Subcutaneous adipose tissue (tissue), 4 donors: ENCODE data around the gene TMEFF2. TPM values are rescaled to one million over a fixed set of nuclear protein-coding genes. Genes with fewer than 3 reads are reported as not detected.

Experiments used
- total RNA-seq, 4 donors: library from RNA; depleted of rRNA; stranded (reverse); fragments of >200 nt; gene quantifications; one replicate each; pipeline ENCODE4 v1.1.0, GENCODE V29; 2016
- TF ChIP-seq, protein P1 (sequence below): fragments of 450-650 bp; IDR thresholded peaks from one replicate; pipeline ENCODE4 v1.5.1; 2016; ENCODE audit warnings: low read depth, mild to moderate bottlenecking, control low read depth, antibody characterized with exemption, moderate library complexity

The TMEFF2 gene
- total RNA-seq, 4 donors from 2014 or later, result 0.22 TPM; not detected in 3

DNA sequence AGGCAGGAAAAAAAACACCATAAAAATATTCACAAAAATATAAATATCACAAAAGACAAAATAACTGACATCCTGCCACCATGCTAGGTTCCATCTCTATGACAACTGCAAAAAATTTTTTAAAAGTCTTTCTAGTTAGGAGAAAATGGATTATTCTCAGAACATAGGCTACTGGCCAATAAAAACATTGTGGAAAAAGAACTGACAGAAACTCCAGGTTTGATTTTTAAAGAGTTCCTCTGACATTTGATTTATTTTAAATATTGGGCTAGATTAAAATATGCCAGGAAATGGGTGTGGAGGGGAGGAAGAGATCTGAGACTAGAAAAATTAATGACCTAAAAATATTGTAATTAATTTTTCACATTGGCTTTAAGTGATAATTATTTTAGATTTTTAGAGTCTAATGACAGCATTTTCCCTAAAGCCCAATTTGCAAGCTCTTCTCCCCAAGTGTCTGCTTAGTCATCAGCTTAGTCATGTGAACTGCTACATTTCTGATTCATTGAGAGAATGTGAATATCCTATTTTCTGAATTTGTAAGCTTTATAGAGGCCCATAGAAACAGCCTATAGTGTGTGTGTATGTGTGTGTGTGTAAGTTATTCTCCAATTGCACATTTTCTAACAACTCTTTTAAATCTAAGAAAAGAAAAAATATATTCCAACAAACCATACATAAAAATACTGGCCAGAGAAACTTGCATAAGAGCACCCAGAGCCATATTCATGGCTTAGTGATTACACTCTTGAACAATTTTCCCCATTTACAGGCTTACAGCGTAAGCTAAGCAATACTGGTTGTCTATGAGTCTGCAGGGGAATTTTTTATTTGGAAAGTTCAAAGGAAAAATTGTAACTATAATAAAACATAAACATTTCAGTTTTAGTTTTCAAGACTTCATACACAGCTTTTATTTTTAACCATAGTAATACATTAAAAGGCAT, 48.4 kb downstream of the TMEFF2 start:
- TF ChIP-seq, protein P1, sequence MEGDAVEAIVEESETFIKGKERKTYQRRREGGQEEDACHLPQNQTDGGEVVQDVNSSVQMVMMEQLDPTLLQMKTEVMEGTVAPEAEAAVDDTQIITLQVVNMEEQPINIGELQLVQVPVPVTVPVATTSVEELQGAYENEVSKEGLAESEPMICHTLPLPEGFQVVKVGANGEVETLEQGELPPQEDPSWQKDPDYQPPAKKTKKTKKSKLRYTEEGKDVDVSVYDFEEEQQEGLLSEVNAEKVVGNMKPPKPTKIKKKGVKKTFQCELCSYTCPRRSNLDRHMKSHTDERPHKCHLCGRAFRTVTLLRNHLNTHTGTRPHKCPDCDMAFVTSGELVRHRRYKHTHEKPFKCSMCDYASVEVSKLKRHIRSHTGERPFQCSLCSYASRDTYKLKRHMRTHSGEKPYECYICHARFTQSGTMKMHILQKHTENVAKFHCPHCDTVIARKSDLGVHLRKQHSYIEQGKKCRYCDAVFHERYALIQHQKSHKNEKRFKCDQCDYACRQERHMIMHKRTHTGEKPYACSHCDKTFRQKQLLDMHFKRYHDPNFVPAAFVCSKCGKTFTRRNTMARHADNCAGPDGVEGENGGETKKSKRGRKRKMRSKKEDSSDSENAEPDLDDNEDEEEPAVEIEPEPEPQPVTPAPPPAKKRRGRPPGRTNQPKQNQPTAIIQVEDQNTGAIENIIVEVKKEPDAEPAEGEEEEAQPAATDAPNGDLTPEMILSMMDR, result no peak

GRCh38 chr2:192145496-192145895, 49.2 kb downstream of the TMEFF2 start:
- TF ChIP-seq, protein P1, result no peak

- TF ChIP-seq, protein P1, result no peak
Observed at GRCh38 chr2:192140236-192140839, 54.4 kb downstream of the TMEFF2 start.

GRCh38 chr2:192139813-192140212, 54.9 kb downstream of the TMEFF2 start:
- TF ChIP-seq, protein P1, result no peak

GRCh38 chr2:192137451-192137850, 57.3 kb downstream of the TMEFF2 start:
- TF ChIP-seq, protein P1, result no peak

DNA sequence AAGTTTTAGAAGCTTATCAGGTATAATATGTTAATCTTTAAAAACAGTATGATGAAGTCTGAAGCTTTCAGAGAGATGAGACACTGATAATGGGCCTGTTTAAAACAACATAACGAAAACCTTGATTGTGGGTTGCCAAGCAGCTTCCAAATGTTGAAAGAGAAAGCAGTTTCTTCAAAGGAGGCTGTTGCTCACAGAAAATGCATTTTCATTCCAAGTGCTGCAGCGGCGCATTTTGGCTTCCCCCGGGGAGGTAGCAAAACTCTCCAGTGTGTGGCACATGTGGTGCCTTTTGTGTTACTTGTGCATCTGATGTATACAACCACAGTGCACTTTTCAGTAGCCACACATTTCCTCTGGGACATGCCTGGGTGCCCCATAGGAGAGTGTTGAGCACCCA, 66.1 kb downstream of the TMEFF2 start:
- TF ChIP-seq, protein P1, result no peak

DNA sequence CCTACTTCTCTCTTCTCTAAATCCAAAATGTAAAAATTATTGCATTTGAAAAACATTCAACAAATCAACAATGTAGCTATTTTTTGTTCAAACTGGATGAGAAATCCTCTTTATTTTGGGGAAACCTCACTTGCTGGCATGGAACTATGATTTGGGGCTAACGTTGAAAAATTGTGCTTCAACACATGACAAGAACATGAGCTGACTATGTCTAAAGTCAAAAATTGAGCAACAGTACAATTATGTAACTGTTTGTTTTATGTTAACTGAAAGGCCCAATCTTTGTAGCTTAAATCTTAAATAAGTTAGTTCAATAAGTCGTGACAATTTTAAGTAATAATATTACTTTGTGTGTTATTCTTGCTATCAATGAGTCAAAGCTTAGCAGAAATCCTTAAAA, 67.3 kb downstream of the TMEFF2 start:
- TF ChIP-seq, protein P1, result no peak
